Uterus (tissue), 4 donors: Measurements from ENCODE around the gene FILIP1L. TPM values are rescaled to one million over a fixed set of nuclear protein-coding genes. Genes with fewer than 3 reads are reported as not detected.

Experiments used
- DNase-seq, 2 donors: peaks; one replicate each; pipeline ENCODE4 v3.0.0-alpha.2; 2019 to 2020
- H3K27ac ChIP-seq, 2 donors: fragments of 200-600 bp; sonication (generic); 1 replicate in 1 of 2; 2 replicates in 1 of 2; pipeline ENCODE4 v1.5.1; 2016 to 2018
- H3K27me3 ChIP-seq, 2 donors: fragments of 200-600 bp; sonication (generic); one replicate each; pipeline ENCODE4 v1.5.1; 2018 to 2019; ENCODE audit warnings: control low read depth in 1 of 2
- H3K36me3 ChIP-seq, 2 donors: fragments of 200-600 bp; sonication (generic); one replicate each; pipeline ENCODE4 v1.5.1; 2019; ENCODE audit warnings: control low read depth in 1 of 2
- H3K4me1 ChIP-seq, 2 donors: fragments of 200-600 bp; sonication (generic); one replicate each; pipeline ENCODE4 v1.5.1; 2018 to 2019; ENCODE audit warnings: control low read depth in 1 of 2
- H3K4me3 ChIP-seq, 2 donors: fragments of 200-600 bp; sonication (generic); 1 replicate in 1 of 2; 2 replicates in 1 of 2; pipeline ENCODE4 v1.5.1; 2018 to 2019; ENCODE audit warnings: mild to moderate bottlenecking in 1 of 2
- H3K9me3 ChIP-seq, 2 donors: fragments of 200-600 bp; sonication (generic); one replicate each; pipeline ENCODE4 v1.5.1; 2019; ENCODE audit warnings: control low read depth in 1 of 2
- CTCF ChIP-seq, 4 experiments: fragments of 200-600 bp in 2 of 4; fragments of 450-650 bp in 2 of 4; sonication (generic) in 2 of 4; IDR thresholded peaks; one replicate each; pipeline ENCODE4 v1.5.1; 2016 to 2019; ENCODE audit warnings: antibody characterized with exemption in 4 of 4, mild to moderate bottlenecking in 2 of 4, moderate library complexity in 1 of 4
- POLR2A ChIP-seq, 2 donors: fragments of 450-650 bp; IDR thresholded peaks; one replicate each; pipeline ENCODE4 v1.6.1; 2016; ENCODE audit warnings: antibody characterized with exemption in 2 of 2, mild to moderate bottlenecking in 1 of 2, moderate library complexity in 1 of 2
- intact Hi-C: fragments of 100-400 bp; cut with DNase I; formaldehyde crosslinking; loops from one replicate; pipeline ENCODE4 v1.15.1; 2023; ENCODE audit warnings: low total_unique reads
- total RNA-seq, 4 donors: library from RNA; depleted of rRNA in 3 of 4; stranded (reverse); fragments of >200 nt in 3 of 4; gene quantifications; one replicate each; pipeline versions ENCODE4 v1.1.0 to v1.2.4, GENCODE V29; 2014 to 2023
- donor health status: DM: yes; HTN: yes; CAD: no.

FILIP1L gene
- total RNA-seq, 4 donors from 2014 or later: 48.5 to 99.1 (median 66.3) TPM

- no peak for DNase-seq
- Histone ChIP-seq H3K36me3 (no peaks in the 10 kb centered on the region), H3K9me3 (no peaks in the 10 kb centered on the region), H3K4me1 (no peaks in the 10 kb centered on the region), H3K27me3 (no peaks in the 10 kb centered on the region), H3K4me3 (no peak overlapping the region), H3K27ac (no peak overlapping the region)
- intact Hi-C loops: no loop called here
- TF ChIP-seq CTCF (IDR thresholded peaks at IDR 0.05): no peak
- no peak for TF ChIP-seq POLR2A (IDR thresholded peaks at IDR 0.05)
These were observed 13.5 kb upstream of the FILIP1L start for GRCh38 chr3:100127792-100128191.

- H3K9me3 ChIP-seq: no peaks in the 10 kb centered on the region
- no peaks in the 10 kb centered on the region for H3K36me3 ChIP-seq
- DNase-seq: no peak
- H3K4me3 ChIP-seq: no peak overlapping the region
- intact Hi-C loops: no loop called here
- H3K4me1 ChIP-seq: no peaks in the 10 kb centered on the region
- H3K27ac ChIP-seq: no peak overlapping the region
- no peaks in the 10 kb centered on the region for H3K27me3 ChIP-seq
- TF ChIP-seq CTCF (IDR thresholded peaks at IDR 0.05) (no peak), POLR2A (IDR thresholded peaks at IDR 0.05) (no peak)
These were observed 11.0 kb upstream of the FILIP1L start for GRCh38 chr3:100125161-100125938.

GRCh38 chr3:100124201-100124761 is 10.0 kb upstream of the FILIP1L start:
- intact Hi-C loops: no loop called here
- Histone ChIP-seq H3K9me3 (no peaks in the 10 kb centered on the region), H3K27ac (peak overlapping the region in 1 of 2 donors; percentile 19), H3K4me3 (no peak overlapping the region), H3K27me3 (no peaks in the 10 kb centered on the region), H3K4me1 (no peaks in the 10 kb centered on the region), H3K36me3 (no peaks in the 10 kb centered on the region)
- TF ChIP-seq POLR2A (IDR thresholded peaks at IDR 0.05): no peak
- TF ChIP-seq CTCF (IDR thresholded peaks at IDR 0.05): no peak
- no peak for DNase-seq

DNA sequence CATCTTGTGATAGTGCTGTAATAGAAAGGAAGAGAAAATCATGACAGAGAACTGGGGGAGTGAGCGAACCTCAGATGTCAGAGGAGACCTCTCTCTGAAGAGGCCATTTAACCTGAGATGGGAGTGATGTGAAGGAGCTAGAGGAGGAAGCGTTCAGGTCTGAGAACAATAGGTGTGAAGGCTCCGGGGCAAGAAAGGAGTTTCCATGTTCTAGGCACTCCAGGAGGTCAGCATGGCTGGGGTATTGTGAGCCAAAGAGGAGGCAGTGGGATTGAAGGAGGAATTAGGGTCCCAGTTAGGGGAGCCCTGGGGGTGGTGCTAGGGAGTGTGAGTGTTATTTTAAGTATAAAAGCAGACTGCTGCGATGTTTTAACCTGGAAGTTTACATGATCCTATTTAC is 8.8 kb upstream of the FILIP1L start:
- TF ChIP-seq CTCF (IDR thresholded peaks at IDR 0.05) (no peak), POLR2A (IDR thresholded peaks at IDR 0.05) (no peak)
- Histone ChIP-seq H3K36me3 (no peaks in the 10 kb centered on the region), H3K4me3 (no peak overlapping the region), H3K27ac (no peak overlapping the region), H3K9me3 (no peaks in the 10 kb centered on the region), H3K4me1 (no peaks in the 10 kb centered on the region), H3K27me3 (no peaks in the 10 kb centered on the region)
- no peak for DNase-seq
- intact Hi-C loops: no loop called here

GRCh38 chr3:100122321-100122720 is 8.0 kb upstream of the FILIP1L start:
- no peaks in the 10 kb centered on the region for H3K9me3 ChIP-seq
- no peak overlapping the region for H3K27ac ChIP-seq
- TF ChIP-seq POLR2A (IDR thresholded peaks at IDR 0.05) (no peak), CTCF (IDR thresholded peaks at IDR 0.05) (no peak)
- no peak overlapping the region for H3K4me3 ChIP-seq
- intact Hi-C loops: no loop called here
- no peaks in the 10 kb centered on the region for H3K36me3 ChIP-seq
- DNase-seq: no peak
- H3K4me1 ChIP-seq: no peaks in the 10 kb centered on the region
- H3K27me3 ChIP-seq: no peaks in the 10 kb centered on the region
